Caco-2 (cell line): Measurements from ENCODE around the gene BLMH. TPM values are rescaled to one million over a fixed set of nuclear protein-coding genes. Genes with fewer than 3 reads are reported as not detected.
"Not testable (repeated sequence)": the region's sequence is repeated elsewhere in the genome, so short reads cannot be mapped to it uniquely, and the experiment has no call there.

Experiments
- BruUV-seq: library from RNA; stranded (reverse); fragments of 400-500 nt; replicated peaks from 2 replicates; lab custom pipeline; 2021; lab: Mats Ljungman, UMichigan
- CTCF ChIA-PET: fragments of 300-600 bp; sonication (Branson Sonifier 250); formaldehyde crosslinking; loops from one replicate; lab custom pipeline; 2022; ENCODE audit warnings: antibody characterized with exemption; lab: Charles Lee
- POLR2A ChIA-PET: fragments of 300-600 bp; sonication (Branson Sonifier 250); formaldehyde crosslinking; loops from one replicate; lab custom pipeline; 2022; ENCODE audit warnings: antibody characterized with exemption; lab: Charles Lee
- DNase-seq, 2 experiments: peaks; one replicate each; pipeline versions ENCODE4 v3.0.0 to v3.0.0-alpha.2; 2020 to 2022
- H3K27me3 ChIP-seq: replicated peaks from 2 replicates; pipeline ENCODE4 v1.6.0; 2011; ENCODE audit warnings: low read length; ENCODE audit not compliant: control insufficient read depth, insufficient read depth
- H3K36me3 ChIP-seq: 2 replicates; pipeline ENCODE4 v1.5.1; 2011; ENCODE audit warnings: low read length; ENCODE audit not compliant: control insufficient read depth, insufficient read depth
- H3K4me1 ChIP-seq: fragments of 250-450 bp; sonication (Bioruptor Pico); 2 replicates; pipeline ENCODE4 v1.5.1; 2020; ENCODE audit warnings: mild to moderate bottlenecking
- H3K4me3 ChIP-seq: 2 replicates; pipeline ENCODE4 v1.5.1; 2011; ENCODE audit warnings: low read depth, mild to moderate bottlenecking, control low read depth, low read length
- H3K9me3 ChIP-seq: fragments of 250-450 bp; sonication (Bioruptor Pico); 2 replicates; pipeline ENCODE4 v1.5.1; 2020; ENCODE audit warnings: mild to moderate bottlenecking, moderate library complexity
- H3K27ac Mint-ChIP-seq: one replicate; pipeline ENCODE4 v1.8.0; 2022; ENCODE audit warnings: mixed read lengths; ENCODE audit not compliant: unreplicated experiment
- H3K27me3 Mint-ChIP-seq: one replicate; pipeline ENCODE4 v1.8.0; 2022; ENCODE audit warnings: mixed read lengths; ENCODE audit not compliant: insufficient read depth, unreplicated experiment
- H3K36me3 Mint-ChIP-seq: one replicate; pipeline ENCODE4 v1.8.0; 2022; ENCODE audit warnings: mild to moderate bottlenecking, mixed read lengths; ENCODE audit not compliant: insufficient read depth, unreplicated experiment
- H3K4me1 Mint-ChIP-seq: one replicate; pipeline ENCODE4 v1.8.0; 2022; ENCODE audit warnings: low read depth, mixed read lengths; ENCODE audit not compliant: unreplicated experiment
- H3K4me3 Mint-ChIP-seq: one replicate; pipeline ENCODE4 v1.8.0; 2022; ENCODE audit warnings: mild to moderate bottlenecking, moderate library complexity, mixed read lengths; ENCODE audit not compliant: unreplicated experiment
- H3K9me3 Mint-ChIP-seq: one replicate; pipeline ENCODE4 v1.8.0; 2022; ENCODE audit warnings: mixed read lengths; ENCODE audit not compliant: unreplicated experiment
- intact Hi-C: fragments of 100-400 bp; cut with micrococcal nuclease; formaldehyde crosslinking; loops from one replicate; pipeline ENCODE4 v1.10.0; 2022; ENCODE audit not compliant: unreplicated experiment
- total RNA-seq: library from RNA; stranded (reverse); gene quantifications from 2 replicates; pipeline ENCODE4 v1.2.3, GENCODE V29; 2022
- TF ChIP-seq, protein P1 (sequence below), 2 experiments: fragments of 200-600 bp in 1 of 2; IDR thresholded peaks; 1 replicate in 1 of 2; 2 replicates in 1 of 2; pipeline versions ENCODE4 v1.5.1 to v1.8.0; 2011 to 2022; ENCODE audit warnings: antibody characterized with exemption in 1 of 2, control low read depth in 1 of 2, inconsistent platforms in 1 of 2, low read depth in 1 of 2, low read length in 1 of 2, mild to moderate bottlenecking in 1 of 2, moderate library complexity in 1 of 2; ENCODE audit not compliant: insufficient read depth in 1 of 2, severe bottlenecking in 1 of 2, unreplicated experiment in 1 of 2

Gene BLMH
- total RNA-seq, 1 experiment from 2014 or later = 56.1 TPM

- POLR2A ChIA-PET = no interaction called here
- Histone ChIP-seq H3K4me1 (peaks cover 47% of the 10 kb centered on the region), H3K9me3 (no peaks in the 10 kb centered on the region), H3K4me3 (no peak overlapping the region), H3K27me3 (no peaks in the 10 kb centered on the region), H3K36me3 (no peaks in the 10 kb centered on the region)
- no peaks in the 10 kb centered on the region for H3K27me3 Mint-ChIP-seq
- H3K4me1 Mint-ChIP-seq = peaks cover 51% of the 10 kb centered on the region
- no peak overlapping the region for H3K4me3 Mint-ChIP-seq
- H3K36me3 Mint-ChIP-seq = peaks cover 8% of the 10 kb centered on the region
- intact Hi-C loops = no loop called here
- H3K9me3 Mint-ChIP-seq = no peaks in the 10 kb centered on the region
- H3K27ac Mint-ChIP-seq = no peak overlapping the region
- CTCF ChIA-PET = no interaction called here
- BruUV-seq = no TSS peak
- no peak for DNase-seq
- TF ChIP-seq, protein P1, sequence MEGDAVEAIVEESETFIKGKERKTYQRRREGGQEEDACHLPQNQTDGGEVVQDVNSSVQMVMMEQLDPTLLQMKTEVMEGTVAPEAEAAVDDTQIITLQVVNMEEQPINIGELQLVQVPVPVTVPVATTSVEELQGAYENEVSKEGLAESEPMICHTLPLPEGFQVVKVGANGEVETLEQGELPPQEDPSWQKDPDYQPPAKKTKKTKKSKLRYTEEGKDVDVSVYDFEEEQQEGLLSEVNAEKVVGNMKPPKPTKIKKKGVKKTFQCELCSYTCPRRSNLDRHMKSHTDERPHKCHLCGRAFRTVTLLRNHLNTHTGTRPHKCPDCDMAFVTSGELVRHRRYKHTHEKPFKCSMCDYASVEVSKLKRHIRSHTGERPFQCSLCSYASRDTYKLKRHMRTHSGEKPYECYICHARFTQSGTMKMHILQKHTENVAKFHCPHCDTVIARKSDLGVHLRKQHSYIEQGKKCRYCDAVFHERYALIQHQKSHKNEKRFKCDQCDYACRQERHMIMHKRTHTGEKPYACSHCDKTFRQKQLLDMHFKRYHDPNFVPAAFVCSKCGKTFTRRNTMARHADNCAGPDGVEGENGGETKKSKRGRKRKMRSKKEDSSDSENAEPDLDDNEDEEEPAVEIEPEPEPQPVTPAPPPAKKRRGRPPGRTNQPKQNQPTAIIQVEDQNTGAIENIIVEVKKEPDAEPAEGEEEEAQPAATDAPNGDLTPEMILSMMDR (IDR thresholded peaks at IDR 0.05; ENCODE audit: insufficient read depth in 1 of 2, low read depth in 1 of 2, low read length in 1 of 2, severe bottlenecking in 1 of 2, unreplicated experiment in 1 of 2) = no peak
Measured at GRCh38 chr17:30232015-30232823, 59.5 kb downstream of the BLMH start.

GRCh38 chr17:30230596-30231125, 61.1 kb downstream of the BLMH start:
- ChIA-PET CTCF (no interaction called here), POLR2A (no interaction called here)
- no peak overlapping the region for H3K4me3 Mint-ChIP-seq
- intact Hi-C loops = no loop called here
- no peak overlapping the region for H3K27ac Mint-ChIP-seq
- H3K4me1 Mint-ChIP-seq = peaks cover 57% of the 10 kb centered on the region
- peaks cover 6% of the 10 kb centered on the region for H3K36me3 Mint-ChIP-seq
- no TSS peak for BruUV-seq
- no peaks in the 10 kb centered on the region for H3K27me3 Mint-ChIP-seq
- peak in 1 of 2 experiments; percentile 34 for DNase-seq
- Histone ChIP-seq H3K4me1 (peaks cover 49% of the 10 kb centered on the region), H3K4me3 (no peak overlapping the region), H3K27me3 (no peaks in the 10 kb centered on the region), H3K9me3 (no peaks in the 10 kb centered on the region), H3K36me3 (no peaks in the 10 kb centered on the region)
- H3K9me3 Mint-ChIP-seq = no peaks in the 10 kb centered on the region
- TF ChIP-seq, protein P1 (IDR thresholded peaks at IDR 0.05; ENCODE audit: insufficient read depth in 1 of 2, low read depth in 1 of 2, low read length in 1 of 2, severe bottlenecking in 1 of 2, unreplicated experiment in 1 of 2) = peak in 1 of 2 experiments; percentile 17

DNA sequence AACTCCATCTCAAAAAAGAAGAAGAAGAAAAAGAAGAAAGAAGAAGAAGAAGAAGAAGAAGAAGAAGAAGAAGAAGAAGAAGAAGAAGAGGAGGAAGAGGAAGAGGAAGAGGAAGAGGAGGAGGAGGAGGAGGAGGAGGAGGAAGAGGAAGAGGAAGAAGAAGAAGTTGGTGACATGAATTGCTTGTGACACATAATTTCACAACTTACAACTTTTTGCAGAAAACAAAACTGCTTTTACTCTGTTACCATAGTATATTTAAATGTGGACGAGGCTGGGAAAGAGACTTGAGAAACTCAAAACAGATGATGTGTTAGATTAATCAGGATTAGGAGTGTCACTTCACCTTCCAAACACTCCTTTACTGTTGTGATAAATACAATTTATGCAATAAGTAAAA, 61.7 kb downstream of the BLMH start:
- H3K27ac Mint-ChIP-seq, intact Hi-C loops, BruUV-seq, DNase-seq, H3K27me3 ChIP-seq, H3K36me3 ChIP-seq, H3K36me3 Mint-ChIP-seq, H3K27me3 Mint-ChIP-seq, H3K4me3 ChIP-seq, H3K9me3 ChIP-seq, H3K4me3 Mint-ChIP-seq, POLR2A ChIA-PET, H3K9me3 Mint-ChIP-seq: not testable (repeated sequence)
- CTCF ChIA-PET = interaction anchor here (0.7 kb wide), 1 partner anchor 35 kb away, joined by 7 read pairs; no protein-coding TSS in a partner anchor
- peaks cover 51% of the 10 kb centered on the region for H3K4me1 ChIP-seq
- H3K4me1 Mint-ChIP-seq = peaks cover 63% of the 10 kb centered on the region
